Astrocyte (in vitro differentiated cells and primary cell): ENCODE results near the gene DOCK10.

ENCODE experiments used
- CTCF ChIP-seq: IDR thresholded peaks from 2 replicates; pipeline ENCODE4 v1.5.1; 2011; ENCODE audit warnings: low read depth, mild to moderate bottlenecking, inconsistent platforms, low read length, moderate library complexity; ENCODE audit not compliant: insufficient read depth
- EZH2 ChIP-seq: IDR thresholded peaks from 2 replicates; pipeline ENCODE4 v1.6.1; 2012; ENCODE audit warnings: mild to moderate bottlenecking, low read length, inconsistent platforms; ENCODE audit not compliant: insufficient read depth

- no peak for TF ChIP-seq CTCF
- no peak for TF ChIP-seq EZH2
These were observed 101.7 kb downstream of the DOCK10 start for GRCh38 chr2:224940618-224941017.
